Keratinocyte (primary cell): Measurements from ENCODE around the gene SS18L1.

Source experiments
- CTCF ChIP-seq, 3 experiments: IDR thresholded peaks in 1 of 3; conservative IDR thresholded peaks in 1 of 3; optimal IDR thresholded peaks in 1 of 3; 2 replicates in 2 of 3; 3 replicates in 1 of 3; pipeline versions ENCODE3 to v1.5.1; 2011; ENCODE audit warnings: low read length in 3 of 3, mild to moderate bottlenecking in 3 of 3, moderate library complexity in 2 of 3, control low read depth in 1 of 3, inconsistent platforms in 1 of 3; ENCODE audit not compliant: insufficient read depth in 2 of 3; ENCODE audit errors: extremely low read depth in 1 of 3
- EZH2 ChIP-seq: IDR thresholded peaks from one replicate; pipeline ENCODE4 v1.6.1; 2012; ENCODE audit warnings: inconsistent platforms, mild to moderate bottlenecking, low read length, moderate library complexity

GRCh38 chr20:62229667-62230066, 86.1 kb downstream of the SS18L1 start:
- TF ChIP-seq CTCF (optimal IDR thresholded peaks at IDR 0.05 in 1 of 3, IDR thresholded peaks at IDR 0.05 in 1 of 3, conservative IDR thresholded peaks at IDR 0.05 in 1 of 3; ENCODE audit: extremely low read depth in 1 of 3, insufficient read depth in 2 of 3, low read length in 3 of 3), result no peak
- TF ChIP-seq EZH2, result no peak
